ENCODE measurements around the gene TEX14. TPM values are rescaled to one million over a fixed set of nuclear protein-coding genes. Genes with fewer than 3 reads are reported as not detected.

The TEX14 gene
- total RNA-seq, 1 experiment from 2014 or later = 0.89 TPM

DNA sequence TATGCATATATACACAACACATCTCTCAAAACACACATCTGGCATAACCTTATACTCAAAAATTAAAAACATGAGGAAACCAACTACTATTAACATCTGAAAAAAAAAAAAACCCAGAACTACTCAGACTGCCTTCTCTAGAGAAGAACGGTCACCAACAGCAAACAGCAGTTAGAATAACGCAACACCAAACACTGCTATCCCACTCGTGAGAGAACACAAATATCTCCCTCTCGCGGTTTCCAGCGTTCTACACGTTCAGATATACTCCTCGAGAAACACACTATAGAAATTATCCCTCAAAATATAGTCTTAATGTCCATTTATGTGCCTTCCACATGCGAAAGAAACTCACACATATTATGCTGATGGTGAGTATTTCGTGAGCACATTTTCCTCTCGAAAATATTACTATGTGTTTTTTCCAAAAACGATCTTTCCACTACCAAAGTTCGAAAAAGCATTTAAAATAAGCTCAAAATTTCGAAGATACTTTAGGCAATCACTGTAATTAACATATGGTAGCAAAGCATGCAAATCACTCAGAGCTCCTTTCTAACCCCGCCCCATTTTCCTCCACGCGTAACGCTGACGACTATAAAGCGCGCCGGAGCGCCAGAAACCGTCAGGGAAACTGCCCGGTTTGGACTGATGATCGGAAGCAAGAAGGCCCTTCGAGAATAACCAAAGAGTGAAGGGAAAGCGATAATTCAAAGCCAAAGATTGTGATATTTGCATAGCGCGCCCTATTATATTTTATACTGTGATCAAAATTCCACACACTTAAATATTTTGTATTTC lies 60.1 kb downstream of the TEX14 start (continued):
- TF ChIP-seq, protein P1, sequence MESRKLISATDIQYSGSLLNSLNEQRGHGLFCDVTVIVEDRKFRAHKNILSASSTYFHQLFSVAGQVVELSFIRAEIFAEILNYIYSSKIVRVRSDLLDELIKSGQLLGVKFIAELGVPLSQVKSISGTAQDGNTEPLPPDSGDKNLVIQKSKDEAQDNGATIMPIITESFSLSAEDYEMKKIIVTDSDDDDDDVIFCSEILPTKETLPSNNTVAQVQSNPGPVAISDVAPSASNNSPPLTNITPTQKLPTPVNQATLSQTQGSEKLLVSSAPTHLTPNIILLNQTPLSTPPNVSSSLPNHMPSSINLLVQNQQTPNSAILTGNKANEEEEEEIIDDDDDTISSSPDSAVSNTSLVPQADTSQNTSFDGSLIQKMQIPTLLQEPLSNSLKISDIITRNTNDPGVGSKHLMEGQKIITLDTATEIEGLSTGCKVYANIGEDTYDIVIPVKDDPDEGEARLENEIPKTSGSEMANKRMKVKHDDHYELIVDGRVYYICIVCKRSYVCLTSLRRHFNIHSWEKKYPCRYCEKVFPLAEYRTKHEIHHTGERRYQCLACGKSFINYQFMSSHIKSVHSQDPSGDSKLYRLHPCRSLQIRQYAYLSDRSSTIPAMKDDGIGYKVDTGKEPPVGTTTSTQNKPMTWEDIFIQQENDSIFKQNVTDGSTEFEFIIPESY (IDR thresholded peaks at IDR 0.05; ENCODE audit: extremely low read depth, insufficient replicate concordance, low read length) = peak; percentile 97
- TF ChIP-seq EGR1 (IDR thresholded peaks at IDR 0.05; ENCODE audit: low read depth) (peak; percentile 79), EZH2 (IDR thresholded peaks at IDR 0.05) (no peak), ZNF274 (IDR thresholded peaks at IDR 0.05; ENCODE audit: low read depth, low read length) (no peak), YY1 (IDR thresholded peaks at IDR 0.05; ENCODE audit: extremely low read depth, insufficient replicate concordance, low read depth, low read length) (peak; percentile 80), POLR2A (IDR thresholded peaks at IDR 0.05; ENCODE audit: borderline replicate concordance, extremely low read depth, insufficient read depth, insufficient read length) (peak; percentile 100), SP1 (IDR thresholded peaks at IDR 0.05; ENCODE audit: low read depth) (peak; percentile 98), RAD21 (IDR thresholded peaks at IDR 0.05; ENCODE audit: low read depth) (peak; percentile 50), ZFX (IDR thresholded peaks at IDR 0.05) (peak; percentile 43; the same call in 1 of the 2 replicates), EZH2phosphoT487 (IDR thresholded peaks at IDR 0.05; ENCODE audit: borderline replicate concordance) (no peak), TCF7L2 (IDR thresholded peaks at IDR 0.05; ENCODE audit: borderline replicate concordance, extremely low read depth, insufficient read depth, insufficient read length) (peak; percentile 58), SRF (IDR thresholded peaks at IDR 0.05; ENCODE audit: low read depth) (peak; percentile 90)
- TF ChIP-seq, protein P2, sequence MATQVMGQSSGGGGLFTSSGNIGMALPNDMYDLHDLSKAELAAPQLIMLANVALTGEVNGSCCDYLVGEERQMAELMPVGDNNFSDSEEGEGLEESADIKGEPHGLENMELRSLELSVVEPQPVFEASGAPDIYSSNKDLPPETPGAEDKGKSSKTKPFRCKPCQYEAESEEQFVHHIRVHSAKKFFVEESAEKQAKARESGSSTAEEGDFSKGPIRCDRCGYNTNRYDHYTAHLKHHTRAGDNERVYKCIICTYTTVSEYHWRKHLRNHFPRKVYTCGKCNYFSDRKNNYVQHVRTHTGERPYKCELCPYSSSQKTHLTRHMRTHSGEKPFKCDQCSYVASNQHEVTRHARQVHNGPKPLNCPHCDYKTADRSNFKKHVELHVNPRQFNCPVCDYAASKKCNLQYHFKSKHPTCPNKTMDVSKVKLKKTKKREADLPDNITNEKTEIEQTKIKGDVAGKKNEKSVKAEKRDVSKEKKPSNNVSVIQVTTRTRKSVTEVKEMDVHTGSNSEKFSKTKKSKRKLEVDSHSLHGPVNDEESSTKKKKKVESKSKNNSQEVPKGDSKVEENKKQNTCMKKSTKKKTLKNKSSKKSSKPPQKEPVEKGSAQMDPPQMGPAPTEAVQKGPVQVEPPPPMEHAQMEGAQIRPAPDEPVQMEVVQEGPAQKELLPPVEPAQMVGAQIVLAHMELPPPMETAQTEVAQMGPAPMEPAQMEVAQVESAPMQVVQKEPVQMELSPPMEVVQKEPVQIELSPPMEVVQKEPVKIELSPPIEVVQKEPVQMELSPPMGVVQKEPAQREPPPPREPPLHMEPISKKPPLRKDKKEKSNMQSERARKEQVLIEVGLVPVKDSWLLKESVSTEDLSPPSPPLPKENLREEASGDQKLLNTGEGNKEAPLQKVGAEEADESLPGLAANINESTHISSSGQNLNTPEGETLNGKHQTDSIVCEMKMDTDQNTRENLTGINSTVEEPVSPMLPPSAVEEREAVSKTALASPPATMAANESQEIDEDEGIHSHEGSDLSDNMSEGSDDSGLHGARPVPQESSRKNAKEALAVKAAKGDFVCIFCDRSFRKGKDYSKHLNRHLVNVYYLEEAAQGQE (IDR thresholded peaks at IDR 0.05; ENCODE audit: low read depth) = no peak
